Stimulated activated naive B cell treated with anti-CD40 and anti-IgM and Interleukin-4, amounts not matched to agents 10 μg/mL and 1 μg/mL and 100 μg/mL, for 72 hours (primary cell): ENCODE measurements around the gene FAM76B.

Experiments
- ATAC-seq, 2 donors: fragments of 150-1000 bp; cut with Tn5 transposase; replicated peaks; 2 replicates each; pipeline ENCODE4 v1.10.0; 2021; ENCODE audit warnings: moderate library complexity in 1 of 2
- DNase-seq: peaks from one replicate; pipeline ENCODE4 v3.0.0; 2021
- H3K27ac Mint-ChIP-seq: one replicate; pipeline ENCODE4 v1.8.0; 2022; ENCODE audit warnings: mild to moderate bottlenecking, mixed read lengths
- H3K27me3 Mint-ChIP-seq, 2 donors: one replicate each; pipeline ENCODE4 v1.8.0; 2022; ENCODE audit warnings: mixed read lengths in 2 of 2
- H3K36me3 Mint-ChIP-seq, 2 donors: one replicate each; pipeline ENCODE4 v1.8.0; 2022; ENCODE audit warnings: mixed read lengths in 2 of 2, mild to moderate bottlenecking in 1 of 2
- H3K4me1 Mint-ChIP-seq, 2 donors: one replicate each; pipeline ENCODE4 v1.8.0; 2022; ENCODE audit warnings: mixed read lengths in 2 of 2, mild to moderate bottlenecking in 1 of 2
- H3K4me3 Mint-ChIP-seq, 2 donors: one replicate each; pipeline ENCODE4 v1.8.0; 2022; ENCODE audit warnings: mild to moderate bottlenecking in 2 of 2, mixed read lengths in 2 of 2, moderate library complexity in 1 of 2
- H3K9me3 Mint-ChIP-seq, 2 donors: one replicate each; pipeline ENCODE4 v1.8.0; 2022; ENCODE audit warnings: mixed read lengths in 2 of 2, mild to moderate bottlenecking in 1 of 2

FAM76B gene

GRCh38 chr11:95732930-95733602 is 56.5 kb downstream of the FAM76B start:
- no peaks in the 10 kb centered on the region for H3K27me3 Mint-ChIP-seq
- peaks cover 2 to 10% of the 10 kb centered on the region in 2 donors for H3K9me3 Mint-ChIP-seq
- DNase-seq (no peak), ATAC-seq (no peak)
- peaks cover 0 to 3% of the 10 kb centered on the region in 2 donors for H3K36me3 Mint-ChIP-seq
- no peak overlapping the region for H3K27ac Mint-ChIP-seq
- no peak overlapping the region for H3K4me3 Mint-ChIP-seq
- peaks cover 14 to 35% of the 10 kb centered on the region in 2 donors for H3K4me1 Mint-ChIP-seq

GRCh38 chr11:95729462-95729861 is 60.1 kb downstream of the FAM76B start:
- DNase-seq (no peak), ATAC-seq (no peak)
- H3K9me3 Mint-ChIP-seq = peaks cover 2 to 10% of the 10 kb centered on the region in 2 donors
- H3K36me3 Mint-ChIP-seq = peaks cover 0 to 2% of the 10 kb centered on the region in 2 donors
- H3K27me3 Mint-ChIP-seq = no peaks in the 10 kb centered on the region
- no peak overlapping the region for H3K27ac Mint-ChIP-seq
- no peak overlapping the region for H3K4me3 Mint-ChIP-seq
- H3K4me1 Mint-ChIP-seq = peaks cover 20 to 27% of the 10 kb centered on the region in 2 donors

- ATAC-seq (no peak), DNase-seq (no peak)
- Mint-ChIP-seq H3K4me1 (peaks cover 13 to 24% of the 10 kb centered on the region in 2 donors), H3K4me3 (no peak overlapping the region), H3K27ac (no peak overlapping the region), H3K9me3 (peaks cover 4 to 10% of the 10 kb centered on the region in 2 donors), H3K27me3 (no peaks in the 10 kb centered on the region), H3K36me3 (peaks cover 2% of the 10 kb centered on the region in 2 donors)
Measured at GRCh38 chr11:95728790-95729189, 60.8 kb downstream of the FAM76B start.

GRCh38 chr11:95728094-95728493 is 61.5 kb downstream of the FAM76B start:
- ATAC-seq = no peak
- H3K4me1 Mint-ChIP-seq = peaks cover 11 to 26% of the 10 kb centered on the region in 2 donors
- H3K27me3 Mint-ChIP-seq = no peaks in the 10 kb centered on the region
- no peak overlapping the region for H3K27ac Mint-ChIP-seq
- H3K9me3 Mint-ChIP-seq = peaks cover 4 to 10% of the 10 kb centered on the region in 2 donors
- no peak for DNase-seq
- no peak overlapping the region for H3K4me3 Mint-ChIP-seq
- peaks cover 2 to 3% of the 10 kb centered on the region in 2 donors for H3K36me3 Mint-ChIP-seq

GRCh38 chr11:95727620-95728019 is 62.0 kb downstream of the FAM76B start:
- H3K9me3 Mint-ChIP-seq = peaks cover 4 to 10% of the 10 kb centered on the region in 2 donors
- peak overlapping the region; percentile 42 for H3K27ac Mint-ChIP-seq
- H3K27me3 Mint-ChIP-seq = no peaks in the 10 kb centered on the region
- ATAC-seq = no peak
- no peak for DNase-seq
- peaks cover 11 to 29% of the 10 kb centered on the region in 2 donors for H3K4me1 Mint-ChIP-seq
- H3K36me3 Mint-ChIP-seq = peaks cover 2 to 3% of the 10 kb centered on the region in 2 donors
- H3K4me3 Mint-ChIP-seq = no peak overlapping the region

- H3K9me3 Mint-ChIP-seq = peaks cover 6 to 10% of the 10 kb centered on the region in 2 donors
- H3K4me1 Mint-ChIP-seq = peaks cover 11 to 34% of the 10 kb centered on the region in 2 donors
- DNase-seq = no peak
- no peak overlapping the region for H3K4me3 Mint-ChIP-seq
- peaks cover 2 to 3% of the 10 kb centered on the region in 2 donors for H3K36me3 Mint-ChIP-seq
- peak in 1 of 2 donors; percentile 52 for ATAC-seq
- H3K27ac Mint-ChIP-seq = no peak overlapping the region
- H3K27me3 Mint-ChIP-seq = no peaks in the 10 kb centered on the region
Measured at GRCh38 chr11:95727111-95727510, 62.5 kb downstream of the FAM76B start.

- Mint-ChIP-seq H3K9me3 (peaks cover 4 to 8% of the 10 kb centered on the region in 2 donors), H3K36me3 (peaks cover 2 to 3% of the 10 kb centered on the region in 2 donors)
- no peak for ATAC-seq
Measured at GRCh38 chr11:95725196-95725595, 64.4 kb downstream of the FAM76B start.

GRCh38 chr11:95723361-95723942 is 66.1 kb downstream of the FAM76B start:
- ATAC-seq = no peak
- no peak overlapping the region for H3K27ac Mint-ChIP-seq
- H3K4me3 Mint-ChIP-seq = no peak overlapping the region

More at GRCh38 chr11:95725196-95725595, 64.4 kb downstream of the FAM76B start:
- Mint-ChIP-seq H3K4me1 (peaks cover 16 to 47% of the 10 kb centered on the region in 2 donors), H3K27ac (no peak overlapping the region), H3K27me3 (no peaks in the 10 kb centered on the region), H3K4me3 (no peak overlapping the region)
- no peak for DNase-seq

GRCh38 chr11:95720195-95720594 is 69.4 kb downstream of the FAM76B start:
- H3K27me3 Mint-ChIP-seq = no peaks in the 10 kb centered on the region
- no peak for ATAC-seq
- peaks cover 11 to 14% of the 10 kb centered on the region in 2 donors for H3K9me3 Mint-ChIP-seq
- peaks cover 6 to 19% of the 10 kb centered on the region in 2 donors for H3K36me3 Mint-ChIP-seq
- peaks cover 28 to 73% of the 10 kb centered on the region in 2 donors for H3K4me1 Mint-ChIP-seq
- H3K27ac Mint-ChIP-seq = peak overlapping the region; percentile 88
- H3K4me3 Mint-ChIP-seq = peak overlapping the region; percentile 17 to 57
- DNase-seq = no peak

More at GRCh38 chr11:95723361-95723942, 66.1 kb downstream of the FAM76B start:
- Mint-ChIP-seq H3K36me3 (peaks cover 1 to 9% of the 10 kb centered on the region in 2 donors), H3K27me3 (no peaks in the 10 kb centered on the region), H3K4me1 (peaks cover 25 to 63% of the 10 kb centered on the region in 2 donors), H3K9me3 (peaks cover 4 to 7% of the 10 kb centered on the region in 2 donors)
- no peak for DNase-seq
